Right lobe of liver (tissue), 4 donors: ENCODE data around the gene TRIM58.

Experiments
- CTCF ChIP-seq, 4 donors: fragments of 200-600 bp in 3 of 4; fragments of 450-650 bp in 1 of 4; IDR thresholded peaks; one replicate each; pipeline versions ENCODE4 v1.5.1 to v1.8.0; 2016 to 2022; ENCODE audit warnings: antibody characterized with exemption in 4 of 4, mild to moderate bottlenecking in 2 of 4
- POLR2A ChIP-seq: fragments of 450-650 bp; IDR thresholded peaks from one replicate; pipeline ENCODE4 v1.6.1; 2017; ENCODE audit warnings: antibody characterized with exemption, mild to moderate bottlenecking
- donor health status: DM: no; HTN: no; CAD: no.
- donor health status: DM: no; HTN: no; CAD: no.
- donor health status: DM: no; HTN: yes; CAD: no.

- TF ChIP-seq CTCF (IDR thresholded peaks at IDR 0.05) (no peak), POLR2A (no peak)
Measured at GRCh38 chr1:247895163-247895637, 38.2 kb downstream of the TRIM58 start, which contains the start of gene OR2W3.
